HEK293 (cell line): ENCODE measurements around the gene PIAS2.

Experiments
- CTCF ChIA-PET: fragments of 350-600 bp; formaldehyde crosslinking; extraction: SDS; loops from one replicate; lab custom pipeline; 2021; ENCODE audit warnings: antibody characterized with exemption; lab: Yijun Ruan, JAX
- POLR2A ChIA-PET: fragments of 300-600 bp; formaldehyde crosslinking; extraction: SDS; loops from one replicate; lab custom pipeline; 2020; ENCODE audit warnings: antibody characterized with exemption, inconsistent platforms; lab: Yijun Ruan, JAX
- H3K27ac ChIP-seq: fragments of 200-500 bp; sonication (Bioruptor generic); 2 replicates; pipeline ENCODE4 v1.5.1; 2014; ENCODE audit warnings: low read depth, low read length, control low read depth, inconsistent platforms; ENCODE audit errors: extremely low read depth
- H3K36me3 ChIP-seq, 2 experiments: fragments of 200-500 bp in 1 of 2; sonication (Bioruptor generic) in 1 of 2; 1 replicate in 1 of 2; 2 replicates in 1 of 2; pipeline ENCODE4 v1.5.1; 2014 to 2017; ENCODE audit warnings: inconsistent platforms in 2 of 2, low read length in 2 of 2; ENCODE audit not compliant: control insufficient read depth in 2 of 2, insufficient read depth in 1 of 2
- H3K4me1 ChIP-seq: fragments of 200-500 bp; sonication (Bioruptor generic); 2 replicates; pipeline ENCODE4 v1.5.1; 2014; ENCODE audit warnings: mild to moderate bottlenecking, low read length, inconsistent platforms; ENCODE audit not compliant: control insufficient read depth, insufficient read depth
- H3K4me3 ChIP-seq: 2 replicates; pipeline ENCODE4 v1.5.1; 2011; ENCODE audit warnings: low read depth, mild to moderate bottlenecking, control low read depth, low read length, moderate library complexity
- H3K9me3 ChIP-seq: fragments of 200-500 bp; sonication (Bioruptor generic); 2 replicates; pipeline ENCODE4 v1.5.1; 2014; ENCODE audit warnings: low read depth, low read length, inconsistent platforms; ENCODE audit not compliant: control insufficient read depth, insufficient read depth
- KLF1 ChIP-seq: fragments of 450-650 bp; formaldehyde crosslinking; IDR thresholded peaks from 2 replicates; pipeline ENCODE4 v1.5.1; 2016; ENCODE audit warnings: missing biosample characterization, missing genetic modification characterization
- KLF16 ChIP-seq: fragments of 450-650 bp; formaldehyde crosslinking; IDR thresholded peaks from 2 replicates; pipeline ENCODE4 v1.5.1; 2017; ENCODE audit warnings: missing biosample characterization, missing genetic modification characterization
- KLF8 ChIP-seq: fragments of 450-650 bp; formaldehyde crosslinking; IDR thresholded peaks from 2 replicates; pipeline ENCODE4 v1.5.1; 2016; ENCODE audit warnings: missing biosample characterization, missing genetic modification characterization
- SETDB1 ChIP-seq: IDR thresholded peaks from one replicate; pipeline ENCODE4 v1.6.1; 2017; ENCODE audit warnings: mild to moderate bottlenecking, low read length, moderate library complexity, mixed read lengths; ENCODE audit not compliant: insufficient read length
- TRIM28 ChIP-seq: IDR thresholded peaks from 2 replicates; pipeline ENCODE4 v1.6.1; 2011; ENCODE audit warnings: low read length, control low read depth, borderline replicate concordance
- ZBTB21 ChIP-seq: fragments of 450-650 bp; formaldehyde crosslinking; IDR thresholded peaks from 2 replicates; pipeline ENCODE4 v1.5.1; 2017; ENCODE audit warnings: missing biosample characterization, missing genetic modification characterization
- ZFP3 ChIP-seq: fragments of 450-650 bp; formaldehyde crosslinking; IDR thresholded peaks from 2 replicates; pipeline ENCODE4 v1.5.1; 2016; ENCODE audit warnings: low read depth, missing biosample characterization, missing genetic modification characterization
- ZFP69B ChIP-seq: fragments of 450-650 bp; formaldehyde crosslinking; IDR thresholded peaks from 2 replicates; pipeline ENCODE4 v1.5.1; 2016; ENCODE audit warnings: missing biosample characterization, missing genetic modification characterization
- ZNF132 ChIP-seq: fragments of 450-650 bp; formaldehyde crosslinking; IDR thresholded peaks from 2 replicates; pipeline ENCODE4 v1.5.1; 2017; ENCODE audit warnings: missing biosample characterization, missing genetic modification characterization, borderline replicate concordance
- ZNF2 ChIP-seq: fragments of 450-650 bp; formaldehyde crosslinking; IDR thresholded peaks from 2 replicates; pipeline ENCODE4 v1.5.1; 2016; ENCODE audit warnings: missing biosample characterization, missing genetic modification characterization
- ZNF24 ChIP-seq: fragments of 450-650 bp; formaldehyde crosslinking; IDR thresholded peaks from 2 replicates; pipeline ENCODE4 v1.5.1; 2016; ENCODE audit warnings: missing biosample characterization, missing genetic modification characterization
- ZNF266 ChIP-seq: fragments of 450-650 bp; formaldehyde crosslinking; IDR thresholded peaks from 2 replicates; pipeline ENCODE4 v1.5.1; 2016; ENCODE audit warnings: missing biosample characterization, missing genetic modification characterization, low read depth
- ZNF311 ChIP-seq: fragments of 450-650 bp; formaldehyde crosslinking; IDR thresholded peaks from 2 replicates; pipeline ENCODE4 v1.5.1; 2017; ENCODE audit warnings: missing biosample characterization, missing genetic modification characterization, borderline replicate concordance
- ZNF350 ChIP-seq: fragments of 450-650 bp; formaldehyde crosslinking; IDR thresholded peaks from 2 replicates; pipeline ENCODE4 v1.5.0; 2017; ENCODE audit warnings: missing biosample characterization, mild to moderate bottlenecking, missing genetic modification characterization
- ZNF354C ChIP-seq: fragments of 450-650 bp; formaldehyde crosslinking; IDR thresholded peaks from 2 replicates; pipeline ENCODE4 v1.5.1; 2016; ENCODE audit warnings: missing biosample characterization, missing genetic modification characterization, low read depth, borderline replicate concordance
- ZNF37A ChIP-seq: fragments of 450-650 bp; IDR thresholded peaks from 2 replicates; pipeline ENCODE4 v1.5.1; 2018; ENCODE audit warnings: missing biosample characterization, missing genetic modification characterization
- ZNF48 ChIP-seq: fragments of 450-650 bp; formaldehyde crosslinking; IDR thresholded peaks from 2 replicates; pipeline ENCODE4 v1.5.1; 2016; ENCODE audit warnings: missing biosample characterization, missing genetic modification characterization
- ZNF610 ChIP-seq: fragments of 450-650 bp; formaldehyde crosslinking; IDR thresholded peaks from 2 replicates; pipeline ENCODE4 v1.5.1; 2016; ENCODE audit warnings: missing biosample characterization, missing genetic modification characterization, borderline replicate concordance
- ZNF660 ChIP-seq: fragments of 450-650 bp; IDR thresholded peaks from 2 replicates; pipeline ENCODE4 v1.5.1; 2018; ENCODE audit warnings: missing biosample characterization, mild to moderate bottlenecking, missing genetic modification characterization
- ZNF792 ChIP-seq: fragments of 450-650 bp; formaldehyde crosslinking; IDR thresholded peaks from 2 replicates; pipeline ENCODE4 v1.5.1; 2016; ENCODE audit warnings: missing biosample characterization, missing genetic modification characterization
- TF ChIP-seq, protein P1 (sequence below): fragments of 450-650 bp; formaldehyde crosslinking; IDR thresholded peaks from 2 replicates; pipeline ENCODE4 v1.5.1; 2017; ENCODE audit warnings: missing biosample characterization, missing genetic modification characterization
- TF ChIP-seq, protein P2 (sequence below): fragments of 450-650 bp; formaldehyde crosslinking; IDR thresholded peaks from 2 replicates; pipeline ENCODE4 v1.5.1; 2017; ENCODE audit warnings: missing biosample characterization, mild to moderate bottlenecking, missing genetic modification characterization, moderate library complexity

Gene PIAS2

DNA sequence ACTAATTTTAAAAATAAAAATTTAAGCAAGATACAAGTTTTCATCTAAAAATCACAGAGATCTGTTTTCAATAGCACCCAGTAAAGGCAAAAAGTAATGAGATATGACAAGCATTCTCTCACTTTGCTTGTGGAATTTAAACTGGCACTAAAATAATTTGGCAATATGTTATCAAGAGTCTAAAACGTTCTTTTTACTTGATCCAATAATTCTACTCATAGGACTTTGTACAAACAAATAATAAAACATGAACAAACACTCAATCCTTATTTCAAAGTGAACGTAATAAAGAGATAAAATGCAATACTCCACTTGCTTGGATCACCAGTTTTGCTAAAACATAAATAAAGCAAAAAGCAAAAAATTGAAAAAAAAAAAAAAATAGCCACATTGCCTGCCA lies 30.4 kb downstream of the PIAS2 start:
- CTCF ChIA-PET = interaction anchor here (0.7 kb wide), 1 partner anchor 63 kb away, joined by 4 read pairs; no protein-coding TSS in a partner anchor

DNA sequence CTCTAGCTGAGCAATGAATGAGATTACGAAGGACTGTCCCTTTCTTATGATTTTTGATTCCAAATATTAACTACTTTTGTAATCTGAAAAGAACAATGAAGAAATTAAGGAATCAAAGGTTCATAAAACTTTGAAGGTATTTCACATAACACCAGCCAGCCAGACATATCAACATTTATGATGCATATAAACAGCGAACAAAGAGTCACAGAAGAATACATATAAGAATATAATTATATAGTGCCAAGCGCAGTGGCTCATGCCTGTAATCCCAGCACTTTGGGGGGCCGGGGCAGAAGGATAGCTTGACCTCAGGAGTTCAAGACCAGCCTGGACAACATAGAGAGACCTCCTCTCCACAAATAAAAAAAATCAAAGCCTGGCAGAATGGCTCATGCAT lies 34.1 kb downstream of the PIAS2 start:
- Histone ChIP-seq H3K27ac (no peak overlapping the region), H3K36me3 (peaks cover 4 to 8% of the 10 kb centered on the region in 2 experiments; a peak in 2 of 3 replicates), H3K9me3 (no peaks in the 10 kb centered on the region), H3K4me1 (no peaks in the 10 kb centered on the region), H3K4me3 (no peak overlapping the region)
- ChIA-PET POLR2A (no interaction called here), CTCF (interaction anchor here (0.6 kb wide), 1 partner anchor 75 kb away, joined by 3 read pairs; no protein-coding TSS in a partner anchor)
- no peak for TF ChIP-seq KLF8 (tag by site-specific recombination)
- no peak for TF ChIP-seq ZFP69B (tag by site-specific recombination)
- TF ChIP-seq ZBTB21 = no peak

More for the DNA sequence above, 30.4 kb downstream of the PIAS2 start:
- no peaks in the 10 kb centered on the region; the same call in 1 of the 2 replicates for H3K9me3 ChIP-seq
- peaks cover 12 to 25% of the 10 kb centered on the region in 2 experiments for H3K36me3 ChIP-seq
- no peaks in the 10 kb centered on the region for H3K4me1 ChIP-seq
- POLR2A ChIA-PET = no interaction called here
- no peak overlapping the region for H3K4me3 ChIP-seq
- TF ChIP-seq ZNF354C (tag by site-specific recombination) (no peak), ZFP3 (no peak), ZNF24 (tag by site-specific recombination) (no peak), ZNF48 (tag by site-specific recombination) (no peak), KLF16 (no peak)
- no peak overlapping the region for H3K27ac ChIP-seq

DNA sequence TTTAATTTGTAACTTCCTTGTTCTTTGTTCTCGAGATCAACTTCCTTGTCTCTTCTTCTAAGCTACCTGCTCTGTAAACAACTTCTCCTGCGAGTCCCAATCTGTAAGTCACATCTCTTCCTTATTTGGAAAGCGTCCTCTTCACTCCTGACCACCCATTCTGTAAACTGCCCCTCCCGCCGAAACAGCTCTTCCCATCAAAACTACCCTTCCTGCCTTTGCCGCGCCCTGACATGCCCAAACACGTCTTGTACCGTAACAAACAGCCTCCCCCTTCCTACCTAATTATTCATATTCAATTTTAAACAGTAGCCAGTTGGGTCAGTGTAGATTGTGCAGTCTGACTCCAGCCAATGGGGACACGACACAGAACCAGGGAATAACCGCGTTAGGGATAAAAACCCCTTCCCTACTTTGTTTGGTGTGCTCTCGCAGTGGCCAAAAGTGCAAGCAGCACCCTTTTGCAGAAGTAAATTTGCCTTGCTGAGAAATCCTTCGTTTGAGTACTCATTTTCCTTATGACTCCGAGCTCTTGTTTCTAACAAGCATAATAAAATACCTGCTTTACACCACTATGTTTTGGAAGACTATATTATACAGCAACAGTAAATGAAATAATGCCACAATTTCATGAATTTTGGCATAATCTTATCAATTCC lies 39.8 kb downstream of the PIAS2 start:
- peaks cover 4 to 22% of the 10 kb centered on the region in 2 experiments for H3K36me3 ChIP-seq
- no peak for TF ChIP-seq ZNF132 (tag by site-specific recombination)
- peak; percentile 91 for TF ChIP-seq SETDB1
- peak; percentile 70; the same call in 1 of the 2 replicates for TF ChIP-seq TRIM28
- TF ChIP-seq ZNF37A (tag by site-specific recombination) = no peak

DNA sequence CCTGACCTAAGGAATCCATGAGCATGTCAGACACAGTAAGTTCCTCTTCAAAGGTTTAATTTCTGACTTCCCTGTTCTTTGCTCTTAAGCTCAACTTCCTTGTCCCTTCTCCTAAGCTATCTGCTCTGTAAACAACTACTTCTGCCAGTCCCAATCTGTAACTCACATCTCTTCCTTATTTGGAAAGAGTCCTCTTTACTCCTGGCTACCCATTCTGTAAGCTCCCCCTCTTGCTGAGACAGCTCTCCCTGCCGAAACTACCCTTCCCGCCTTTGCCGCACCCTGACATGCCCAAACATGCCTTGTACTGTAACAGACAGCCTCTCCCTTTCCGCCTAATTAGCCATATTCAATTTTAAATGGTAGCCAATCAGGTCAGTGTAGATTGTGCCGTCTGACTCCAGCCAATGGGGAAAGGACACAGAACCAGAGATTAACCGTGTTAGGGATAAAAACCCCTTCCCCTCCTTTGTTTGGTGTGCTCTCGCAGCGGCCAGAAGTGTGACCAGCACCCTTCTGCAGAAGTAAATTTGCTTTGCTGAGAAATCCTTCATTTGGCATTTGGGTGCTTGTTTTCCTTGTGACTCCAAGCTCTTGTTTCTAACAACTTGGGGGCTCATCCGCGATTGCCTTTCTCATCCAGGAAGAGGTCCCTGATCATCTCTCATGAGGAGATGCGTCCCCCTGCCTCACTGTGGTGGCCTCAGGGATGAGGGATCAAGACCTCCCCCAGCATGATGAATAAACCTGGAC lies 49.0 kb downstream of the PIAS2 start:
- no peak overlapping the region for H3K27ac ChIP-seq
- no peak overlapping the region for H3K4me3 ChIP-seq

More for the DNA sequence above, 39.8 kb downstream of the PIAS2 start:
- Histone ChIP-seq H3K27ac (no peak overlapping the region), H3K4me1 (no peaks in the 10 kb centered on the region), H3K9me3 (no peaks in the 10 kb centered on the region; the same call in 1 of the 2 replicates), H3K4me3 (no peak overlapping the region)
- ChIA-PET POLR2A (no interaction called here), CTCF (no interaction called here)

More for the DNA sequence above, 49.0 kb downstream of the PIAS2 start:
- no peaks in the 10 kb centered on the region for H3K4me1 ChIP-seq
- ChIA-PET CTCF (interaction anchor here (0.6 to 1.1 kb wide), 3 partner anchors 21 to 182 kb away, joined by 3 read pairs; no protein-coding TSS in a partner anchor), POLR2A (interaction anchor here (1.5 kb wide), 1 partner anchor 49 kb away, joined by 3 read pairs; the partner anchor contains the start of genes KATNAL2 and PIAS2)
- H3K9me3 ChIP-seq = no peaks in the 10 kb centered on the region
- TF ChIP-seq ZNF2 = no peak
- no peak for TF ChIP-seq ZNF266 (tag by site-specific recombination)
- TF ChIP-seq, protein P1, sequence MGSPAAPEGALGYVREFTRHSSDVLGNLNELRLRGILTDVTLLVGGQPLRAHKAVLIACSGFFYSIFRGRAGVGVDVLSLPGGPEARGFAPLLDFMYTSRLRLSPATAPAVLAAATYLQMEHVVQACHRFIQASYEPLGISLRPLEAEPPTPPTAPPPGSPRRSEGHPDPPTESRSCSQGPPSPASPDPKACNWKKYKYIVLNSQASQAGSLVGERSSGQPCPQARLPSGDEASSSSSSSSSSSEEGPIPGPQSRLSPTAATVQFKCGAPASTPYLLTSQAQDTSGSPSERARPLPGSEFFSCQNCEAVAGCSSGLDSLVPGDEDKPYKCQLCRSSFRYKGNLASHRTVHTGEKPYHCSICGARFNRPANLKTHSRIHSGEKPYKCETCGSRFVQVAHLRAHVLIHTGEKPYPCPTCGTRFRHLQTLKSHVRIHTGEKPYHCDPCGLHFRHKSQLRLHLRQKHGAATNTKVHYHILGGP = no peak
- TF ChIP-seq KLF1 (tag by site-specific recombination) = no peak
- no peak for TF ChIP-seq ZNF660 (tag by site-specific recombination)
- peak; percentile 96 for TF ChIP-seq SETDB1
- TF ChIP-seq TRIM28 = peak; percentile 76; the same call in 1 of the 2 replicates
- TF ChIP-seq ZNF792 = no peak
- TF ChIP-seq, protein P2, sequence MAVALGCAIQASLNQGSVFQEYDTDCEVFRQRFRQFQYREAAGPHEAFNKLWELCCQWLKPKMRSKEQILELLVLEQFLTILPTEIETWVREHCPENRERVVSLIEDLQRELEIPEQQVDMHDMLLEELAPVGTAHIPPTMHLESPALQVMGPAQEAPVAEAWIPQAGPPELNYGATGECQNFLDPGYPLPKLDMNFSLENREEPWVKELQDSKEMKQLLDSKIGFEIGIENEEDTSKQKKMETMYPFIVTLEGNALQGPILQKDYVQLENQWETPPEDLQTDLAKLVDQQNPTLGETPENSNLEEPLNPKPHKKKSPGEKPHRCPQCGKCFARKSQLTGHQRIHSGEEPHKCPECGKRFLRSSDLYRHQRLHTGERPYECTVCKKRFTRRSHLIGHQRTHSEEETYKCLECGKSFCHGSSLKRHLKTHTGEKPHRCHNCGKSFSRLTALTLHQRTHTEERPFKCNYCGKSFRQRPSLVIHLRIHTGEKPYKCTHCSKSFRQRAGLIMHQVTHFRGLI (tag by site-specific recombination) = no peak
- TF ChIP-seq ZNF350 (tag by site-specific recombination) = no peak
- TF ChIP-seq ZNF311 = no peak
- TF ChIP-seq ZNF610 (tag by site-specific recombination) = no peak
- no peaks in the 10 kb centered on the region; a peak in 1 of 3 replicates for H3K36me3 ChIP-seq
